ENCODE measurements around the gene PDILT. TPM values are rescaled to one million over a fixed set of nuclear protein-coding genes. Genes with fewer than 3 reads are reported as not detected.

The PDILT gene
- total RNA-seq, 2 experiments from 2014 or later: not detected

DNA sequence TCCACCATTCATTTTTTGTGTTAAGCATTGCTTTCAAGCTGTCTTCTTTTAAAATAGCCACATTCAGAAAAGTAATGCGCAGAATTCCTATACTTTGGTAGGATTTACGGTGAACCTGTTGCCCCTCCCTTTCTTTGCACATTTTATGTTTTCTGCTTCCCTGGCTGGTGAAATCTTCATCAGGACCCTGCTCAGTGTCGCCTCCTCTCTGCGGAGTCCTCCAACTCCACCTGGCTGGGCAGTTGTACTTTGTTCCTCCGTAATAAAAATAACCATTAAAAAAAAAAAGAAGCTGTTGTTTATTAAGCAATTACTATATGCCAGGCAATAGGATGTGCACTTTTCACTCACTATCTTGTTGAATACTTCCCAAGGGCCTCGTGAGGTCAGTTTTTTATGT, 54.9 kb downstream of the PDILT start:
- H3K9me3 Mint-ChIP-seq: no peaks in the 10 kb centered on the region
- intact Hi-C loops (cut with micrococcal nuclease): no loop called here
- TF ChIP-seq, protein P1, sequence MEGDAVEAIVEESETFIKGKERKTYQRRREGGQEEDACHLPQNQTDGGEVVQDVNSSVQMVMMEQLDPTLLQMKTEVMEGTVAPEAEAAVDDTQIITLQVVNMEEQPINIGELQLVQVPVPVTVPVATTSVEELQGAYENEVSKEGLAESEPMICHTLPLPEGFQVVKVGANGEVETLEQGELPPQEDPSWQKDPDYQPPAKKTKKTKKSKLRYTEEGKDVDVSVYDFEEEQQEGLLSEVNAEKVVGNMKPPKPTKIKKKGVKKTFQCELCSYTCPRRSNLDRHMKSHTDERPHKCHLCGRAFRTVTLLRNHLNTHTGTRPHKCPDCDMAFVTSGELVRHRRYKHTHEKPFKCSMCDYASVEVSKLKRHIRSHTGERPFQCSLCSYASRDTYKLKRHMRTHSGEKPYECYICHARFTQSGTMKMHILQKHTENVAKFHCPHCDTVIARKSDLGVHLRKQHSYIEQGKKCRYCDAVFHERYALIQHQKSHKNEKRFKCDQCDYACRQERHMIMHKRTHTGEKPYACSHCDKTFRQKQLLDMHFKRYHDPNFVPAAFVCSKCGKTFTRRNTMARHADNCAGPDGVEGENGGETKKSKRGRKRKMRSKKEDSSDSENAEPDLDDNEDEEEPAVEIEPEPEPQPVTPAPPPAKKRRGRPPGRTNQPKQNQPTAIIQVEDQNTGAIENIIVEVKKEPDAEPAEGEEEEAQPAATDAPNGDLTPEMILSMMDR (IDR thresholded peaks at IDR 0.05): no peak
- H3K36me3 Mint-ChIP-seq (ENCODE audit: low read depth): no peaks in the 10 kb centered on the region
- no peak for ATAC-seq
- ChIA-PET POLR2A (no interaction called here), CTCF (interaction anchor here (0.6 kb wide), 1 partner anchor 36 kb away, joined by 3 read pairs; no protein-coding TSS in a partner anchor)
- H3K4me3 Mint-ChIP-seq: no peak overlapping the region
- peaks cover 2% of the 10 kb centered on the region for H3K27me3 Mint-ChIP-seq
- H3K4me1 Mint-ChIP-seq (ENCODE audit: low read depth): no peaks in the 10 kb centered on the region
- DNase-seq: no peak
- H3K27ac Mint-ChIP-seq: no peak overlapping the region

DNA sequence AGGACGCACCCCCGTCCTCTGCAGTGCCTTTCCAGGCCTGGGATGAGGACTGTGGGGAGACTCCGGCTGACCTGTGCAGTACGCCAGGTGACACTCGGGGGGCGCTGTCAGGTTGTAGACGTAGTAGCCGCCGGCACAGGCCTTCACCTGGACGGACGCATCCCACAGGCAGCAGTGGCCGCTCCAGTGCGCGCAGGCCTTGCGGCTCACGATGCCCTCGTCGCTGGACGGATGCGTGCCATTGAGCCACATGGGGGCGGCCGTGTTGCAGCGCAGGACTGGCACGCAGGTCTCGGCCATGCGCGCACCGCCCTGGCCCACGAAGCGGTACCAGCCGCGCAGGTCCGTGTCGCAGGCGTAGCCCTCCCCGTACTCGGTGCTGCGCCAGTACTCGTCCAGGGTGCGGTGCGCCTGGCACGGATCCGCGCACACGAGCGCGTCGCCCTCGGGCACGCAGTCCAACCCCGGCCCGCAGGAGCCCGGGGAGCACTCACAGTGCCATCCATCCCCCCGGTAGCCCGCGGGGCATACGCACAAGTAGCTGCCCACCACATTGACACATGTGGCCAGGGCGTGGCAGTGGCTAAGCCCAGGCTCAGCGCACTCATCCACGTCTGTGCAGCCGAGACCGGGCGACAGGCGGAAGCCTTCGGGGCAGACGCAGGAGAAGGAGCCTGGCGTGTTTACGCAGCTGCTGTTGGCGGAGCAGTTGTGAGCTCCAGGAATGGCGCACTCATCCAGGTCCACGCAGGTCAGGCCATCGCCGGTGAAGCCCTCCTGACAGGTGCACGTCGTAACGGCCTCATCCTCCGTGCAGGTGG, 56.0 kb downstream of the PDILT start:
- ATAC-seq (no peak), DNase-seq (no peak)
- intact Hi-C loops (cut with micrococcal nuclease): no loop called here
- ChIA-PET POLR2A (no interaction called here), CTCF (no interaction called here)
- H3K36me3 Mint-ChIP-seq (ENCODE audit: low read depth): no peaks in the 10 kb centered on the region
- no peaks in the 10 kb centered on the region for H3K9me3 Mint-ChIP-seq
- no peaks in the 10 kb centered on the region for H3K4me1 Mint-ChIP-seq (ENCODE audit: low read depth)
- TF ChIP-seq, protein P1 (IDR thresholded peaks at IDR 0.05): no peak
- H3K27me3 Mint-ChIP-seq: peaks cover 2% of the 10 kb centered on the region
- H3K4me3 Mint-ChIP-seq: no peak overlapping the region
- H3K27ac Mint-ChIP-seq: no peak overlapping the region

DNA sequence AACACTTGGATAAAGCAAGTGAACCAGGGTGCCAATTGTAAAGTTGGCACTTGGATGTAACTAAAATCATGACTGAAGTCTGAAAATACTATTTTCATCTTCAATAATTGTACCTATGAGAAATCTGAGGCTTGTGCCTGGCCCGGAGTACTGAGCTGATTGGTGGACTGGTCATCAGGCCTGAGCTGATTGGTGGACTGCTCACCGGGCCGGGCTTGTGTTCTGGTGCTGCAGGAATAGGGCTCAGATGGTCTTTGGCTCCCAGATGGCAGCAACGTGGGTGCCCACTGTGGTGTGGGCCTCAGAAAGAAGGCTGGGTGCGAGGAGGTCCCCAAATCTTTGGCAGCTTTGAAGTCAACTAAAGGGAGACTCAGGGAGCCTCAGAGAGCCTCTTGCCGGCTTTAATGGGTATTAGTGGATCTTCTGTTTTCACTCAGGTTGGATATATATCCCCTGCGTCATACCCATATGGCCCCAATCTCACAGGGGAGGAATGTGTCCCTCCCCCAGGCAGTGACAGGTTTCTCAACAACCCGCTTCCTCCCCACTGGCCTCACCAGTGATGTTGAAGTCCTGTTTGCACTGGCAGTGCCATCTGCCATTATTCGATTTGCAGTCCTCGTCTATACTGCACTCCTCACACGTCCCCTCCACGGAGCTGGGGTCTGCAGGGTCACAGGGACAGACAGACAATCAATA, 56.7 kb downstream of the PDILT start:
- CTCF ChIA-PET: no interaction called here
- Mint-ChIP-seq H3K4me3 (no peak overlapping the region), H3K27me3 (peaks cover 2% of the 10 kb centered on the region), H3K27ac (no peak overlapping the region), H3K4me1 (ENCODE audit: low read depth) (no peaks in the 10 kb centered on the region), H3K36me3 (ENCODE audit: low read depth) (no peaks in the 10 kb centered on the region), H3K9me3 (no peaks in the 10 kb centered on the region)
- ATAC-seq (no peak), DNase-seq (no peak)
- TF ChIP-seq, protein P1 (IDR thresholded peaks at IDR 0.05): no peak
- POLR2A ChIA-PET: no interaction called here
- intact Hi-C loops (cut with micrococcal nuclease): no loop called here

DNA sequence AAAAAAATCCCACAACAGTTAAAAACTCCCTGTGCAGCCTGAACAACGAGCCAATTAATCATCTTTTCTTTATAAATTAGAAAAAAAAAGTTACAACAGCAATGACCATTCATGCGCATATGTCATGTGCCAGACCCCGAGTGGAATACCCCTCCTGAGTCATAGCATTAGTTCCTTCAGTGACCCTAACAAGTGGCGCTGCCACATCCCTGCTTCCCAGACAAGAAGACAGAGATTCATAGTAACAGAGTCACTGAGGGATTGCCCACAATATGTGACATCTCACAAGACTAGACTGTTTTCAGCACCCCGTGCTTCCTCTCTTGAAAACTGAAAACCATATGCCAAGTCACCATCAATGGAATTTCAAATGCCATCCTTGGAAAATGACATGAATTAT, 59.9 kb downstream of the PDILT start:
- peaks cover 2% of the 10 kb centered on the region for H3K27me3 Mint-ChIP-seq
- intact Hi-C loops (cut with micrococcal nuclease): no loop called here
- no peaks in the 10 kb centered on the region for H3K9me3 Mint-ChIP-seq
- TF ChIP-seq, protein P1 (IDR thresholded peaks at IDR 0.05): no peak
- no peaks in the 10 kb centered on the region for H3K4me1 Mint-ChIP-seq (ENCODE audit: low read depth)
- ChIA-PET CTCF (no interaction called here), POLR2A (no interaction called here)
- H3K4me3 Mint-ChIP-seq: no peak overlapping the region
- no peak overlapping the region for H3K27ac Mint-ChIP-seq
- ATAC-seq (no peak), DNase-seq (no peak)
- H3K36me3 Mint-ChIP-seq (ENCODE audit: low read depth): no peaks in the 10 kb centered on the region

DNA sequence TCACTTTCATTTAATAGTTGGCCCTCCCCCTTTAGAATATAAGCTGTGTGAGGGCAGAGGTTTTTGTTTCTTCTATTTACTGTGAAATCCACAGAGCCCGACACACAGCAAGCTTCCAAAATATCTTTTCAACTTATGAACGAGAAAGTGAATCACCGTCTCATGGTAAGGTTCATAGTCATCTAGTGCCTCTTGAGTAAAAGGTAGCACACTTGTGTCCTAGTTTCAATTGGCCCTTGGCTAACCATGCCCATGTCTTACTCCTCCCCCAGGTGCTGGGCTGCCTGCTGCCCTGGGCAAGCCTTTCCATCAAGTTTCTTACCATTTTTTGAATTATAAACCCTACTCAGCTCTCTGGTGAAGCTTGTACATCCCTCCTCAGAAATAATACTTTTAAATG, 64.8 kb downstream of the PDILT start:
- no peak for ATAC-seq
- no peak for DNase-seq
- TF ChIP-seq, protein P1 (IDR thresholded peaks at IDR 0.05): no peak
- H3K36me3 Mint-ChIP-seq (ENCODE audit: low read depth): no peaks in the 10 kb centered on the region
- no peaks in the 10 kb centered on the region for H3K9me3 Mint-ChIP-seq
- POLR2A ChIA-PET: no interaction called here
- no peak overlapping the region for H3K4me3 Mint-ChIP-seq
- H3K27ac Mint-ChIP-seq: no peak overlapping the region
- intact Hi-C loops (cut with micrococcal nuclease): no loop called here
- peaks cover 2% of the 10 kb centered on the region for H3K27me3 Mint-ChIP-seq
- H3K4me1 Mint-ChIP-seq (ENCODE audit: low read depth): no peaks in the 10 kb centered on the region
- CTCF ChIA-PET: no interaction called here
